Activated T-cell treated with anti-CD3 and anti-CD28 coated beads, Interleukin-2, amount 50 U/mL, for 4 hours (primary cell): Measurements from ENCODE around the gene SLC38A8. TPM values are rescaled to one million over a fixed set of nuclear protein-coding genes. Genes with fewer than 3 reads are reported as not detected.

Source experiments
- ATAC-seq, 2 donors: fragments of 200-7000 bp; cut with Tn5 transposase; one replicate each; pipeline ENCODE4 v1.10.0; 2021
- DNase-seq: peaks from one replicate; pipeline ENCODE4 v3.0.0-alpha.2; 2020
- H3K27me3 Mint-ChIP-seq: one replicate; pipeline ENCODE4 v1.8.0; 2021; ENCODE audit warnings: low read depth, mixed read lengths
- H3K36me3 Mint-ChIP-seq: one replicate; pipeline ENCODE4 v1.8.0; 2022; ENCODE audit warnings: mixed read lengths; ENCODE audit not compliant: insufficient read depth
- H3K4me1 Mint-ChIP-seq: one replicate; pipeline ENCODE4 v1.8.0; 2021; ENCODE audit warnings: low read depth, mixed read lengths
- H3K4me3 Mint-ChIP-seq: one replicate; pipeline ENCODE4 v1.8.0; 2021; ENCODE audit warnings: mild to moderate bottlenecking, moderate library complexity, mixed read lengths
- H3K9me3 Mint-ChIP-seq: one replicate; pipeline ENCODE4 v1.8.0; 2021; ENCODE audit warnings: mixed read lengths
- total RNA-seq, 3 donors: library from RNA; stranded (reverse); gene quantifications; one replicate each; pipeline ENCODE4 v1.2.1, GENCODE V29; 2021

SLC38A8 gene
- total RNA-seq, 3 donors from 2014 or later: not detected

GRCh38 chr16:84048270-84048669, 5.7 kb upstream of the SLC38A8 start:
- Mint-ChIP-seq H3K4me1 (peaks cover 3% of the 10 kb centered on the region), H3K4me3 (no peak overlapping the region), H3K36me3 (peaks cover 16% of the 10 kb centered on the region), H3K9me3 (no peaks in the 10 kb centered on the region), H3K27me3 (peaks cover 5% of the 10 kb centered on the region)
- DNase-seq (no peak), ATAC-seq (no peak)

GRCh38 chr16:84047626-84048025, 5.0 kb upstream of the SLC38A8 start:
- peaks cover 9% of the 10 kb centered on the region for H3K36me3 Mint-ChIP-seq
- no peak overlapping the region for H3K4me3 Mint-ChIP-seq
- ATAC-seq (no peak), DNase-seq (no peak)
- no peaks in the 10 kb centered on the region for H3K9me3 Mint-ChIP-seq
- peaks cover 5% of the 10 kb centered on the region for H3K27me3 Mint-ChIP-seq
- H3K4me1 Mint-ChIP-seq: peaks cover 3% of the 10 kb centered on the region

GRCh38 chr16:84047206-84047605, 4.6 kb upstream of the SLC38A8 start:
- Mint-ChIP-seq H3K36me3 (peaks cover 5% of the 10 kb centered on the region), H3K9me3 (no peaks in the 10 kb centered on the region), H3K27me3 (peaks cover 5% of the 10 kb centered on the region), H3K4me1 (peaks cover 3% of the 10 kb centered on the region), H3K4me3 (no peak overlapping the region)
- ATAC-seq: no peak
- no peak for DNase-seq

GRCh38 chr16:84045818-84046470, 3.3 kb upstream of the SLC38A8 start:
- peaks cover 3% of the 10 kb centered on the region for H3K4me1 Mint-ChIP-seq
- H3K4me3 Mint-ChIP-seq: no peak overlapping the region
- H3K27me3 Mint-ChIP-seq: peaks cover 5% of the 10 kb centered on the region
- H3K9me3 Mint-ChIP-seq: no peaks in the 10 kb centered on the region
- ATAC-seq: no peak
- H3K36me3 Mint-ChIP-seq: peaks cover 4% of the 10 kb centered on the region
- no peak for DNase-seq

GRCh38 chr16:84045001-84045817, 2.6 kb upstream of the SLC38A8 start:
- DNase-seq (no peak), ATAC-seq (no peak)
- Mint-ChIP-seq H3K36me3 (peaks cover 4% of the 10 kb centered on the region), H3K9me3 (no peaks in the 10 kb centered on the region), H3K4me3 (no peak overlapping the region), H3K27me3 (peaks cover 10% of the 10 kb centered on the region), H3K4me1 (peaks cover 3% of the 10 kb centered on the region)

GRCh38 chr16:84044118-84044488, 1.5 kb upstream of the SLC38A8 start:
- ATAC-seq (no peak), DNase-seq (no peak)
- H3K9me3 Mint-ChIP-seq: no peaks in the 10 kb centered on the region
- no peak overlapping the region for H3K4me3 Mint-ChIP-seq
- peaks cover 4% of the 10 kb centered on the region for H3K36me3 Mint-ChIP-seq
- peaks cover 3% of the 10 kb centered on the region for H3K4me1 Mint-ChIP-seq
- H3K27me3 Mint-ChIP-seq: peaks cover 10% of the 10 kb centered on the region

GRCh38 chr16:84043486-84044117, 1.0 kb upstream of the SLC38A8 start:
- peaks cover 3% of the 10 kb centered on the region for H3K4me1 Mint-ChIP-seq
- H3K36me3 Mint-ChIP-seq: peaks cover 4% of the 10 kb centered on the region
- DNase-seq (no peak), ATAC-seq (peak in 1 of 2 donors; percentile 51)
- H3K9me3 Mint-ChIP-seq: no peaks in the 10 kb centered on the region
- H3K27me3 Mint-ChIP-seq: peaks cover 10% of the 10 kb centered on the region
- H3K4me3 Mint-ChIP-seq: no peak overlapping the region

GRCh38 chr16:84042879-84043485, 387 bp upstream of the SLC38A8 start:
- Mint-ChIP-seq H3K9me3 (no peaks in the 10 kb centered on the region), H3K27me3 (peaks cover 10% of the 10 kb centered on the region), H3K4me1 (peaks cover 3% of the 10 kb centered on the region), H3K36me3 (peaks cover 4% of the 10 kb centered on the region), H3K4me3 (no peak overlapping the region)
- ATAC-seq (no peak), DNase-seq (no peak)

GRCh38 chr16:84041881-84042280, 714 bp downstream of the SLC38A8 start:
- H3K4me1 Mint-ChIP-seq: peaks cover 3% of the 10 kb centered on the region
- H3K9me3 Mint-ChIP-seq: no peaks in the 10 kb centered on the region
- H3K36me3 Mint-ChIP-seq: no peaks in the 10 kb centered on the region
- peaks cover 10% of the 10 kb centered on the region for H3K27me3 Mint-ChIP-seq
- H3K4me3 Mint-ChIP-seq: no peak overlapping the region
- DNase-seq: no peak
- no peak for ATAC-seq

GRCh38 chr16:84040823-84041820, 1.5 kb downstream of the SLC38A8 start:
- DNase-seq: no peak
- H3K27me3 Mint-ChIP-seq: peaks cover 10% of the 10 kb centered on the region
- H3K9me3 Mint-ChIP-seq: no peaks in the 10 kb centered on the region
- ATAC-seq: no peak
- peaks cover 3% of the 10 kb centered on the region for H3K4me1 Mint-ChIP-seq
- no peak overlapping the region for H3K4me3 Mint-ChIP-seq
- H3K36me3 Mint-ChIP-seq: no peaks in the 10 kb centered on the region

GRCh38 chr16:84040226-84040822, 2.3 kb downstream of the SLC38A8 start:
- Mint-ChIP-seq H3K36me3 (no peaks in the 10 kb centered on the region), H3K27me3 (peaks cover 10% of the 10 kb centered on the region), H3K4me1 (peaks cover 3% of the 10 kb centered on the region), H3K9me3 (no peaks in the 10 kb centered on the region), H3K4me3 (no peak overlapping the region)
- no peak for DNase-seq
- no peak for ATAC-seq

- H3K36me3 Mint-ChIP-seq: no peaks in the 10 kb centered on the region
- peaks cover 10% of the 10 kb centered on the region for H3K27me3 Mint-ChIP-seq
- peaks cover 3% of the 10 kb centered on the region for H3K4me1 Mint-ChIP-seq
- H3K4me3 Mint-ChIP-seq: no peak overlapping the region
- no peak for DNase-seq
- H3K9me3 Mint-ChIP-seq: no peaks in the 10 kb centered on the region
- ATAC-seq: no peak
Observed at GRCh38 chr16:84039696-84040095, 2.9 kb downstream of the SLC38A8 start.

GRCh38 chr16:84038469-84038868, 4.1 kb downstream of the SLC38A8 start:
- Mint-ChIP-seq H3K9me3 (no peaks in the 10 kb centered on the region), H3K36me3 (no peaks in the 10 kb centered on the region)

More at GRCh38 chr16:84038469-84038868, 4.1 kb downstream of the SLC38A8 start:
- DNase-seq (no peak), ATAC-seq (no peak)
- Mint-ChIP-seq H3K4me3 (no peak overlapping the region), H3K27me3 (peaks cover 7% of the 10 kb centered on the region), H3K4me1 (no peaks in the 10 kb centered on the region)
